NCI-H128 (cell line): ENCODE data around the gene MED17.

ENCODE experiments used
- DNase-seq: peaks from one replicate; lab custom pipeline; 2025; ENCODE audit not compliant: unreplicated experiment; lab: John Stamatoyannopoulos, UW

MED17 gene

GRCh38 chr11:93814966-93815633 is 31.0 kb downstream of the MED17 start:
- no peak for DNase-seq

GRCh38 chr11:93817426-93818348 is 33.6 kb downstream of the MED17 start:
- DNase-seq, result no peak

DNA sequence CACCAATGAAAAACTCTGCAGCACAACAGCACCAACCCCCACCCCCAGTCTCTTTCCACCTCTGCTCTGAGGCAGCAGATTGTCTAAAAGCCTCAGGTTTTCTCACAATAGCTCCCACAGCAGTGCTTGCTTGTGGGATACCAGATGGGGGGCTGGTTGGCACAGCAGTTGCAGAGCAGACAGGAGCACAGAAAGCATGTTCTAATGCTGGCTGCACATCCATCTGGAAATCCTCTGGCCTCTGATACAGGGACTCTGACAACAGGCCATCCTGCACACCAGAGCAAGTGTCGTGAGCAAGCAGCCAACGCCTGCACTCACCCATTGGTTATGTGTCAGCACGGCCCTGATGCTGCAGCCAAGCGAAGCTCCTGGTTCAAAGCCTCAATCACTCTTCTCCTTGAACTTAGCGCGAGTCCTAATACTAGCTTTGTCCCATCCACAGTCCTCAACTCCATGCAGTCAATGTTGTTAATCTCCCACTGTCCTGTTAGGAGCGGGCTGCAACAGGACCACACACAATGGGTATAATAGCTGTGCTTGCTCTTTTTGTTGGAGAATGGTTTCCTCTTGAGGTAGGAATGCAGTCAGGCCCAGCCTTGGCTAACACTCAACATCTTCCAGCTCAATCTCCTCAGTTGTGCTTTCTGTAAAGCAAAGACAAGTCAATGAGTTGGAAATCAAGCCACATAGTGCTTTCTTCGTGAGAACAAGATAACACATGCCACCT is 36.0 kb downstream of the MED17 start:
- no peak for DNase-seq

- DNase-seq, result no peak
These were observed 36.8 kb downstream of the MED17 start for GRCh38 chr11:93820847-93821246.

DNA sequence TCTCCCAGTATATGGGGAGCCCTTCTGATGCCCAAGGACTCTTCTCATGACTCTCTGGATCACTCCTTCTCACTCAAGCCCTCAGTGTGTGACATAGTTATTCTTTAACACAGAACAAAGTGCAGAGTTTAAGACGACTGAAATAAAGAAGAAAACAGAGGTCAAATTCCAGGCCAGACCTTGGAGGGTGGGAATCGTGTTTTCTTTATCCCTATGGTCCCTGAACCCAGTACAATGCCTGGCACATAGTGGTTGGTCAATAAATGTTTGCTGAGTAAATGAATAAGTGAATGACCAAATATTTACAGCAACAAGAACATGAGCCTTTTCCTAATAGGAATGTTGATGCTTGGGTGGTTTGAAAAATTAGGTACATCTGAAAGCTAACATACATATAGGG is 37.5 kb downstream of the MED17 start:
- DNase-seq, result no peak

GRCh38 chr11:93822359-93822758 is 38.3 kb downstream of the MED17 start:
- no peak for DNase-seq

- no peak for DNase-seq
These were observed 39.1 kb downstream of the MED17 start for GRCh38 chr11:93823210-93823609.

DNA sequence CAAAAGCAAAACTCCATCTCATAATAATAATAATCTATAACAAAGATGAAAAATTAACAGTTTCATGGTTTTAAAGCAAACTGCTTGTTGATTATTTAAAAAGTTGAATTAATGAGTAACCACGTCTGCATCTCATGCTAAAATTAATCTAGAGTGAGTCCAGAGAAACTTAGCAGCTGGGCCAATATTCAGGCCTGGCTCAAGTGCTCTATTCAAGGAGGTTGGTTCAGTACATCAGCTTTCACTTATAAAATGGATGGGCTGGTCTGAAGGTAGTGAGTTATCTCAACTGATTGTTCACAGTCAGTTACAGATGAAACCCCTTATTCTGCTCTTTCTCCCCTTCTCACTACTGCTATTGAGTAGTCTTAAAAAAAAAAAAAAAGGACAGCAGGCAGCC is 43.3 kb downstream of the MED17 start:
- no peak for DNase-seq

DNA sequence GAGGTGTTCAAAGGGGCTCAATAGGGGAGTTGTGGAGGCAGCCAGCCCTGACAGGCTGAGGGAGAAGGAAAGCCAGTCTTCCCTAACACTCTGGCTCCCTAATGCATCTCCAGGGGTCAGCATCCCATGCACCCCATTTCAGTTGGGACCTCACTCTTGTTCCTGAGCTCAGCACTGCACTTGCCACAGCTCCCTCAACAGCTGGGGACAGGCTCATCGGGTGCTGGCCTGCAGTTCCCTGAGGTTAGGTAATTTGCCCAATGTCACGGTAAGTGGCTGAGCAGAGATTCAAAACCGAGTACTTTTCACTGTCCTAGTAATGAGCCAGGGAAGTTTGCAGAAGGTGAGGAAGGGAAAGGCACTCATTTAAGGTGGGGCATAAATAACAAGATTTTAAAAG is 45.5 kb downstream of the MED17 start:
- DNase-seq, result no peak

- DNase-seq, result no peak
These were observed 47.5 kb downstream of the MED17 start for GRCh38 chr11:93831343-93832127.

GRCh38 chr11:93832780-93833179 is 48.7 kb downstream of the MED17 start:
- DNase-seq, result no peak

DNA sequence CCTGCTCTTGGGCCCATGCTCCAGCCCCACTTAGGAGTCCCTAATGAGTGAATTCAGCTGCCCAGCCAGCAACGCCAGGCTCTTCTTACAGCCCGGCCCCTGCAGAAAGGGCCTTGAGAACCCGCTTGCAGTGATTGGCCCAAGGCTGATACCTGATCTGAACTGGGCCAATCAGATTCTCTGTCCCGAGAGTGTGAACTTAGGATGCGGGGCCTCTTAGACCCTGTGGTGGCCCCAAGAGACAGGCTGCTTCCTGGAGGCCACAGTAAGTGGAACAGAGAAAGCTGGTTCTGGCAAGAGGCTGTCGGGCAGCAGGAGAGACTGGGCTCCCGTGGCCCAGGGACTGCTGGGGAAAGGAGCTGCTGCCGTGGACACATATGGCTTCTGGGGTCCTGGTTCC is 54.9 kb downstream of the MED17 start:
- DNase-seq, result no peak

GRCh38 chr11:93840180-93840579 is 56.1 kb downstream of the MED17 start:
- no peak for DNase-seq

- DNase-seq, result no peak
These were observed 56.9 kb downstream of the MED17 start for GRCh38 chr11:93840981-93841380.

GRCh38 chr11:93841446-93841845 is 57.4 kb downstream of the MED17 start:
- no peak for DNase-seq

GRCh38 chr11:93842034-93842433 is 58.0 kb downstream of the MED17 start:
- DNase-seq, result no peak

GRCh38 chr11:93842461-93842860 is 58.4 kb downstream of the MED17 start:
- no peak for DNase-seq

GRCh38 chr11:93843906-93844305 is 59.8 kb downstream of the MED17 start:
- no peak for DNase-seq

GRCh38 chr11:93844568-93844967 is 60.5 kb downstream of the MED17 start:
- no peak for DNase-seq

GRCh38 chr11:93845181-93846092 is 61.4 kb downstream of the MED17 start:
- DNase-seq, result no peak
